IMR-90 (cell line): ENCODE results near the gene ZCCHC17.

ENCODE experiments used
- CTCF ChIP-seq: conservative IDR thresholded peaks from 2 replicates; pipeline ENCODE4 v1.5.1; 2012; ENCODE audit warnings: mild to moderate bottlenecking, low read depth, low read length, improper control_type of control experiment
- MAFK ChIP-seq: IDR thresholded peaks from 2 replicates; pipeline ENCODE4 v1.6.1; 2012; ENCODE audit warnings: low read depth, low read length, improper control_type of control experiment
- MXI1 ChIP-seq: IDR thresholded peaks from 2 replicates; pipeline ENCODE4 v1.6.1; 2012; ENCODE audit warnings: low read depth, mild to moderate bottlenecking, low read length, moderate library complexity, borderline replicate concordance
- RAD21 ChIP-seq: IDR thresholded peaks from 2 replicates; pipeline ENCODE4 v1.6.1; 2012; ENCODE audit warnings: low read length, improper control_type of control experiment
- RCOR1 ChIP-seq: IDR thresholded peaks from 2 replicates; pipeline ENCODE4 v1.6.1; 2012; ENCODE audit warnings: mild to moderate bottlenecking, low read length, improper control_type of control experiment; ENCODE audit not compliant: insufficient replicate concordance
- SMC3 ChIP-seq: fragments of 150-350 bp; IDR thresholded peaks from 2 replicates; pipeline ENCODE4 v1.6.1; 2016; ENCODE audit warnings: low read depth, mild to moderate bottlenecking, antibody characterized with exemption, low read length, moderate library complexity

- TF ChIP-seq CTCF (no peak), RAD21 (no peak), RCOR1 (no peak), MAFK (no peak), SMC3 (no peak), MXI1 (no peak)
Observed at GRCh38 chr1:31273619-31274018, 23.2 kb upstream of the ZCCHC17 start.
